H1 (cell line): ENCODE data around the gene PCID2. TPM values are rescaled to one million over a fixed set of nuclear protein-coding genes. Genes with fewer than 3 reads are reported as not detected.

ENCODE experiments used
- CTCF ChIA-PET: fragments of 300-600 bp; sonication (Branson Sonifier 250); formaldehyde crosslinking; loops from one replicate; lab custom pipeline; 2021; ENCODE audit not compliant: partially characterized antibody; lab: Charles Lee
- POLR2A ChIA-PET: fragments of 300-600 bp; sonication (Branson Sonifier 250); formaldehyde crosslinking; loops from one replicate; lab custom pipeline; 2021; ENCODE audit warnings: inconsistent platforms; ENCODE audit not compliant: partially characterized antibody; lab: Charles Lee
- DNase-seq, 2 experiments: peaks; one replicate each; pipeline versions ENCODE4 v3.0.0 to v3.0.0-alpha.2; 2010 to 2022; ENCODE audit warnings: low spot score in 2 of 2, low read depth in 1 of 2, mixed read lengths in 1 of 2
- FAIRE-seq: peaks from 2 replicates; lab custom pipeline; 2011; peaks lifted over from hg19 to GRCh38; lab: Jason Lieb, UNC
- H2AFZ ChIP-seq: 2 replicates; pipeline ENCODE4 v1.8.1; 2012; ENCODE audit warnings: low read length, inconsistent platforms
- H2AK5ac ChIP-seq: 2 replicates; pipeline ENCODE4 v1.6.1; 2013; ENCODE audit warnings: low read depth, low read length
- H2BK120ac ChIP-seq: replicated peaks from 2 replicates; pipeline ENCODE3; 2013; ENCODE audit warnings: low read depth, low read length, inconsistent platforms
- H2BK12ac ChIP-seq: 2 replicates; pipeline ENCODE4 v1.6.1; 2013; ENCODE audit warnings: low read depth, low read length
- H2BK15ac ChIP-seq: 2 replicates; pipeline ENCODE4 v1.6.1; 2013; ENCODE audit warnings: low read length
- H2BK20ac ChIP-seq: 2 replicates; pipeline ENCODE4 v1.6.1; 2013; ENCODE audit warnings: low read length
- H2BK5ac ChIP-seq: 2 replicates; pipeline ENCODE4 v1.6.1; 2013; ENCODE audit warnings: low read depth, low read length
- H3K14ac ChIP-seq: 2 replicates; pipeline ENCODE4 v1.6.1; 2013; ENCODE audit warnings: inconsistent platforms; ENCODE audit not compliant: insufficient read length
- H3K18ac ChIP-seq: 2 replicates; pipeline ENCODE4 v1.6.1; 2013; ENCODE audit warnings: low read length; ENCODE audit errors: extremely low read depth
- H3K23ac ChIP-seq: 2 replicates; pipeline ENCODE4 v1.6.1; 2013; ENCODE audit warnings: inconsistent platforms; ENCODE audit not compliant: insufficient read length
- H3K23me2 ChIP-seq: 2 replicates; pipeline ENCODE4 v1.6.1; 2013; ENCODE audit warnings: low read depth, low read length
- H3K27ac ChIP-seq: 2 replicates; pipeline ENCODE4 v1.6.1; 2011; ENCODE audit warnings: low read depth, low read length, inconsistent platforms
- H3K27me3 ChIP-seq, 4 experiments: replicated peaks in 1 of 4; 1 replicate in 1 of 4; 2 replicates in 3 of 4; pipeline versions ENCODE4 v1.6.1 to v1.8.1; 2011 to 2013; ENCODE audit warnings: low read length in 3 of 4, mild to moderate bottlenecking in 3 of 4, inconsistent platforms in 2 of 4, mixed read lengths in 2 of 4, moderate library complexity in 1 of 4; ENCODE audit not compliant: control insufficient read depth in 3 of 4, insufficient read depth in 3 of 4; ENCODE audit errors: extremely low read depth in 1 of 4
- H3K36me3 ChIP-seq, 4 experiments: 2 replicates each; pipeline versions ENCODE4 v1.6.1 to v1.8.1; 2011 to 2013; ENCODE audit warnings: mild to moderate bottlenecking in 4 of 4, low read length in 3 of 4, moderate library complexity in 2 of 4, control low read depth in 1 of 4, inconsistent platforms in 1 of 4; ENCODE audit not compliant: insufficient read depth in 4 of 4, control insufficient read depth in 2 of 4
- H3K4ac ChIP-seq: replicated peaks from 2 replicates; pipeline ENCODE3; 2013; ENCODE audit warnings: low read length, low read depth, mixed read lengths, inconsistent platforms; ENCODE audit not compliant: insufficient read length
- H3K4me1 ChIP-seq, 4 experiments: replicated peaks in 1 of 4; 1 replicate in 1 of 4; 2 replicates in 3 of 4; pipeline versions ENCODE4 v1.6.1 to v1.8.1; 2011 to 2013; ENCODE audit warnings: low read length in 3 of 4, inconsistent platforms in 2 of 4, mixed read lengths in 1 of 4; ENCODE audit not compliant: insufficient read depth in 4 of 4, control insufficient read depth in 3 of 4
- H3K4me2 ChIP-seq, 2 experiments: 2 replicates each; pipeline versions ENCODE4 v1.6.1 to v1.8.1; 2011 to 2013; ENCODE audit warnings: low read depth in 2 of 2, low read length in 2 of 2, control low read depth in 1 of 2, inconsistent platforms in 1 of 2, mild to moderate bottlenecking in 1 of 2; ENCODE audit not compliant: insufficient read depth in 1 of 2
- H3K4me3 ChIP-seq, 4 experiments: fragments of 200-600, 300-600 bp in 1 of 4; sonication (generic), shearing (Covaris generic), sonication (Bioruptor Twin) in 1 of 4; 2 replicates each; pipeline versions ENCODE4 v1.5.1 to v1.8.1; 2011 to 2016; ENCODE audit warnings: low read length in 4 of 4, low read depth in 3 of 4, control low read depth in 2 of 4, inconsistent platforms in 2 of 4, mild to moderate bottlenecking in 2 of 4, mixed read lengths in 1 of 4, moderate library complexity in 1 of 4; ENCODE audit not compliant: insufficient read depth in 2 of 4; ENCODE audit errors: extremely low read depth in 1 of 4
- H3K56ac ChIP-seq: replicated peaks from 2 replicates; pipeline ENCODE3; 2013; ENCODE audit warnings: low read depth, mild to moderate bottlenecking, mixed read lengths, low read length, inconsistent platforms; ENCODE audit not compliant: insufficient read length
- H3K79me1 ChIP-seq: 2 replicates; pipeline ENCODE4 v1.6.1; 2013; ENCODE audit warnings: low read depth, low read length, control low read depth
- H3K79me2 ChIP-seq, 2 experiments: 2 replicates each; pipeline versions ENCODE4 v1.6.1 to v1.8.1; 2012 to 2013; ENCODE audit warnings: low read length in 2 of 2, mild to moderate bottlenecking in 2 of 2, inconsistent platforms in 1 of 2; ENCODE audit not compliant: insufficient read depth in 2 of 2, control insufficient read depth in 1 of 2
- H3K9ac ChIP-seq, 4 experiments: replicated peaks in 1 of 4; 1 replicate in 1 of 4; 2 replicates in 3 of 4; pipeline versions ENCODE4 v1.6.1 to v1.8.1; 2011 to 2013; ENCODE audit warnings: low read depth in 3 of 4, low read length in 3 of 4, control low read depth in 2 of 4, mild to moderate bottlenecking in 2 of 4, moderate library complexity in 2 of 4, inconsistent platforms in 1 of 4; ENCODE audit errors: extremely low read depth in 1 of 4
- H3K9me3 ChIP-seq, 2 experiments: 2 replicates each; pipeline versions ENCODE4 v1.6.1 to v1.8.1; 2012 to 2013; ENCODE audit warnings: mild to moderate bottlenecking in 2 of 2, moderate library complexity in 2 of 2, control low read depth in 1 of 2, inconsistent platforms in 1 of 2, low read depth in 1 of 2, low read length in 1 of 2, mixed read lengths in 1 of 2; ENCODE audit not compliant: insufficient read depth in 2 of 2
- H4K20me1 ChIP-seq, 2 experiments: replicated peaks in 1 of 2; 2 replicates each; pipeline versions ENCODE3 to v1.8.1; 2011 to 2013; ENCODE audit warnings: inconsistent platforms in 2 of 2, low read length in 2 of 2, mild to moderate bottlenecking in 1 of 2; ENCODE audit not compliant: insufficient read depth in 2 of 2, control insufficient read depth in 1 of 2
- H4K5ac ChIP-seq: 2 replicates; pipeline ENCODE4 v1.6.1; 2013; ENCODE audit warnings: low read length, low read depth, mixed read lengths, inconsistent platforms; ENCODE audit not compliant: insufficient read length
- H4K8ac ChIP-seq: 2 replicates; pipeline ENCODE4 v1.8.0; 2013; ENCODE audit warnings: mild to moderate bottlenecking, moderate library complexity, low read length, inconsistent platforms; ENCODE audit not compliant: insufficient read depth; ENCODE audit errors: extremely low read depth
- H4K91ac ChIP-seq: replicated peaks from 2 replicates; pipeline ENCODE3; 2013; ENCODE audit warnings: low read length, mixed read lengths, inconsistent platforms; ENCODE audit not compliant: insufficient read length
- E2F6 ChIP-seq: IDR thresholded peaks from 2 replicates; pipeline ENCODE4 v1.6.1; 2012; ENCODE audit warnings: inconsistent platforms
- WGBS, 2 experiments: shearing (Covaris generic) in 1 of 2; methylation state at CpG; one replicate each; pipeline versions ENCODE4 v1.1.6 to v1.1.7; 2013 to 2015; ENCODE audit warnings: low lambda C conversion rate in 2 of 2, mixed read lengths in 2 of 2, inconsistent platforms in 1 of 2, low coverage in 1 of 2, missing lambda C conversion rate in 1 of 2; ENCODE audit not compliant: insufficient replicate concordance in 2 of 2, insufficient coverage in 1 of 2, insufficient read length in 1 of 2; ENCODE audit errors: extremely low coverage in 1 of 2, missing lambda C conversion rate in 1 of 2; 5-methylcytosine and 5-hydroxymethylcytosine counted together
- polyA plus RNA-seq, 7 experiments: library from polyadenylated mRNA; depleted of rRNA in 3 of 7; stranded (reverse) in 5 of 7; unstranded in 2 of 7; fragments of >200 nt in 5 of 7; fragments of 200-250 nt in 2 of 7; gene quantifications; 1 replicate in 5 of 7; 2 replicates in 1 of 7; 4 replicates in 1 of 7; pipeline versions ENCODE4 v1.2.1 to v1.2.3, GENCODE V29; 2011 to 2013; ENCODE audit warnings: missing spikeins in 2 of 7, mixed read lengths in 2 of 7
- total RNA-seq: library from RNA; stranded (reverse); fragmentation: NEBNext Ultra II Directional; extraction: Animal tissue kit (Norgen Biotek cat#: 25700); gene quantifications from 2 replicates; pipeline ENCODE4 v1.2.1, GENCODE V29; 2021

Gene PCID2
- total and polyA plus RNA-seq, 2 of the 8 experiments (the other 6 are each of a cell fraction or from before 2014, with no cell fraction given) = 72.4 to 72.8 TPM

DNA sequence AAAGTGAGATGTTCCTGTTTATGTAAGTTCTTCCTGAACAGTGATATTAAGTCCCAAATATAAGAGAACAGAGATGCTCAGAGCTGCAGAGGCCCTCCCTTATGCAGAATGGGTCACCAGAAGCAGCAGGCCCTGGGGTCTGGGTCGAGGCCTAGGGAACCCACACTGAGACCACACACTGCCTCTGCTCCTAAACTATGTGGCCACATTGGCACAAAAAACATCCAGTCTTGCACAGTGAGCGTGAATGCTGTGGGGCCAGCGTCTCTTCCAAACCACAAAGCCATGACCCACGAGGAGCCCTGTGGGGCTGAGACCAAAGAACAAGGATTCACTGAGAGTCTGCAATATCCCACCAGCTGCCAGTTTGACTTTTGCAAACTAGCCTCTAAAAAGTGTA lies 26.4 kb downstream of the PCID2 start:
- Histone ChIP-seq H3K4me3 (no peak overlapping the region), H3K27ac (no peak overlapping the region), H2BK12ac (no peak overlapping the region), H2BK5ac (no peak overlapping the region), H2BK120ac (no peak overlapping the region), H3K23me2 (no peaks in the 10 kb centered on the region), H4K5ac (no peak overlapping the region), H4K91ac (no peak overlapping the region), H4K8ac (no peak overlapping the region), H3K18ac (no peak overlapping the region), H2AK5ac (no peak overlapping the region), H4K20me1 (peaks cover 6 to 17% of the 10 kb centered on the region in 2 experiments), H2AFZ (no peak overlapping the region), H2BK20ac (no peak overlapping the region), H3K14ac (no peak overlapping the region), H3K4ac (no peak overlapping the region), H3K9ac (no peak overlapping the region), H3K79me1 (peaks cover 1% of the 10 kb centered on the region; the same call in 1 of the 2 replicates), H3K23ac (no peak overlapping the region), H3K36me3 (peaks cover 19 to 69% (median 49%) of the 10 kb centered on the region in 4 experiments), H3K4me1 (peaks cover 0 to 10% (median 2%) of the 10 kb centered on the region in 4 experiments; a peak in 5 of 7 replicates), H3K56ac (no peak overlapping the region), H3K9me3 (no peaks in the 10 kb centered on the region), H3K79me2 (no peaks in the 10 kb centered on the region), H3K27me3 (no peaks in the 10 kb centered on the region), H2BK15ac (no peak overlapping the region), H3K4me2 (no peak overlapping the region)
- ChIA-PET CTCF (interaction anchor here (1.3 kb wide), 1 partner anchor 59 kb away, joined by 4 read pairs; no protein-coding TSS in a partner anchor), POLR2A (interaction anchor here (1.1 to 2.5 kb wide), 3 partner anchors 10 to 21 kb away, joined by 3 to 8 read pairs (median 6); no protein-coding TSS in a partner anchor)
- TF ChIP-seq E2F6 = no peak
- WGBS, 2 experiments = 89% methylated on average over 4 of the region's 4 CpGs; no CpG with 5 or more reads in 1 of the 2 experiments
- DNase-seq (no peak), FAIRE-seq (no peak)
